CD4-positive, alpha-beta T cell treated with Interleukin-6 for 4 hours (primary cell): ENCODE measurements around the gene NBEAL2.
A peak's percentile ranks its signal among the peaks of the same experiment; 100 is the strongest.
"Not testable (repeated sequence)": the region's sequence is repeated elsewhere in the genome, so short reads cannot be mapped to it uniquely, and the experiment has no call there.

Experiments used
- DNase-seq: peaks from one replicate; pipeline ENCODE4 v3.0.0-alpha.2; 2020; ENCODE audit warnings: mixed read lengths

The NBEAL2 gene

DNA sequence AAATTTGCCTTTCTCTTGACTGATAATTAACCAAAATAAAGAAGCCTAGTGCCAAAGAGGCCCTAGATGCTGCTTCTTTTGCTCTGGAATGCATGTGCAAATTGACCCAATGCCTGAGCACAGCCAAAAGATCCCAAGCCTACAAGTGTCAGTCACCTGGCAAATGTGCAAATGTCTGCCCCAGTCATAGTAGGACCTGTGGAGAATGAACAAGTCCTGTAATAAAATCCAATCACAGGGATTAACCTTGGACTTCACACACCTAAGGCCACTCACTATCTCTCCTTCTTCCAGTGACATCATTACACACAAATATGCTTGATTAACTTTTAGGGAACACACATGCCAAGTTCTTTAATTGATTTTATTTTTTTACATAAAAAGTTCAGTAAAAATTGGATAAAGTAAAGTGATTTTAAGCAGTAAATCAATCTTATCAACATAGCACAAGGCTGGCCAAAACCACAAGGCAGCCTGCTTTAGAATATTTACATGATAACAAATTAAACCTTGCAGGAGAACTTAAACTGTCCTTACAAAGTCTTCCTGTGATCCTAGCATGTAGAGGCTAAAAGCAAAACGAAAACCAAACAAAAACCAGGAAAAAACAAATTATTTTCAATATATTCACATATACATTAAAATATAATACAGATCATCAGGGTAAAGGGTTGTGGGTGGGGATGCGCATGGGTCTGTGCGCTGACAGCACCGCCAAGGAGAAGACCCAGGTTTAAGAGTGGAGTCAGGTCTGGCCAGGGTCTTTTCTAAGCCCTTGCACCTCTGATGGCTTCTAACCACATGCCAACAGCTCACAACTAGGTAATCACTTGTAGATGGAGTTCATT, 36.8 kb downstream of the NBEAL2 start:
- no peak for DNase-seq

DNA sequence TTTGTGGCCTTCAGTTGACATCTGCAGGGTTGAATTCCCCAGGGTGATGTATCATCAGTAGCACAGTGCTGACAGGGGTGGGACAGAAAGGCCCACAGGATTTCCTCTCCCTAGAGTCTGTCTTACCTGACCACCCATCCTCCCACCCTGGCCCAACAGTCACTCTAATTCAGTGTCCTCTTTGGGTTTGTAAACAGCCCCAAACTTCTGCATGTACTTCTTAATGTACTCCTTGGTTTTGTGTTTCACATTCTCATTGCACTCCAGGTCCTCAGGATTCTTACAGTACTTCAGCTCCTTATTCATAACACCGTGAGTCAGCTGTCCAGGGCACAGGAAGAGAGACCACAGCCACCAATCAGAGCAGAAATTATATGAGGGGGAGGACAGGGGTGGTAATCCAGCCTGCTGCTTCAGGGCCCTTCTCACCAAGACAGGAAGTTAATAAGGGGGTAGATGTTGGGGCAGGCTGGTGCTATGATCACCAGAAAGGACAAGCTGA, 37.5 kb downstream of the NBEAL2 start:
- DNase-seq: peak; percentile 40

DNA sequence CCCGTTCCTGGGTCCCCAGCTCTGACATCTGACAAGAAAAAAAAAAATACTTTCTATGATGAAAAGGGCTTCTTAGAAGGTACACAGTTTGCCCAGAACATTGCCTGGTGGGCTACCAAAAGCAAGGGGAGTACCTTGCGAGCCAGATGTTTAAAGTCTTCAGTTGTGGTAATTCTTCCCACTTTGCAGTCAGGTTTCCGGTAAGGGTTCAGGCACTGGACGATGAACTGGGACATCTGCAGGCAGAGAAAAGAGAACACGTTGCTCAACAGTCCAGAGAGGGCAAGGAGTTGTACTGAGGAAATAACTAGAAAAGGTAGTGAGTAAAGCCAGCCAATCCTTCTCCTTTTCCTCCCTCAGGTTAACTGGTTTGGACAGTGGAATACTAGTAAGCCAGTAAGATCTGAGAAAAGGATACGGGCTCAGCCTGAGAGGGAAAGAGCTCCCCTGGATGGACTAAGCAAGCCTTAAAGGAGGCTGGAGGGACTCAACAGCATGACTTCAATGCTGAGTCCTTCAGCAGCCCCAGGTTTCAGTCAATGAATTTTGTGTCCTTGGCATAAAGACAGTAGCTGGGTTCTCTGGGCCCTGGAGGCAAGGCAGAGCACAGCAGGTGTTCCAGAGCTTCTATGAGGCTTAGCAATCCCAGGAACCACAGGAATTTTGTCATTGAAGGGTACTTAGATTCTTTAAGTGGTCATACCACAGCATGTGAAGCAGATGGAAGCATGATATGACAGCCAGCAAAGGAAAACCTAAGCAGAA, 38.2 kb downstream of the NBEAL2 start:
- no peak for DNase-seq

DNA sequence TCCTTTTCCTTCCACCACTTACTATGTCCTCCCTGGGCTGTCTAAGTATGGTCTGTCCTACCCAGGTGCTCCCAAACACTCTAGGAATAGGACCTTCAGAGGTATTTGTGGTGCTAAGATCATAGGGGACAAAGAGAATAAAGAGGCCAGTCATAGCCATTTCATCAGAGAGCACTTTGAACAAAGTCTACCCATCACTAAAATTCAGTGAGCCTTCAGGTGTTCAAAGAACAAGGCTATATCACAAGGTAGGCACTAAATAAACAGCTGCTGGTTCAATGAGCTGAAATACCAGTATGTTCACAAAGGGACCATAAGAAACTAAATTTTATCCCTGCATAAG, 38.8 kb downstream of the NBEAL2 start:
- no peak for DNase-seq

GRCh38 chr3:47019201-47019600, 39.7 kb downstream of the NBEAL2 start:
- DNase-seq: no peak

- no peak for DNase-seq
Measured at GRCh38 chr3:47020311-47020710, 40.8 kb downstream of the NBEAL2 start.

DNA sequence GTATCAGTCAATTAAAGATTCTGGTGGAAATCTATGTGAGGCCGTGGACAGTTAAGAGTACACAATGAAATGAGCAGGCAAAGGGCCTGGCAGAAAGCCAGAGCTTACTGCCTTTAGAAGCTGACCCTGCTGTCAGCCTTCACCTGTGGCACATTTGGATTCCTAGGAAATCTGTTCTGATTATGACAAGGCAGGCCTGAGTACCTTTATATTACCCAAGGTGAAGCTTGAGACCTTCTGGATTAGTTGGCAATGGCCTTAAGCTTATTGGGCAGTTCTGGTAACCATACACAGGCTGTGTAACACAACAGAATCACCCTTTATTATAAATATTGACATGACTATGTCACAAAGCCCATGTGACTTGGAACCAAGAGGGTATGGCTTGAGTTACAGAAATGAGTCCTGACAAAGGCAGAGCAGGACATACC, 43.2 kb downstream of the NBEAL2 start:
- no peak for DNase-seq

DNA sequence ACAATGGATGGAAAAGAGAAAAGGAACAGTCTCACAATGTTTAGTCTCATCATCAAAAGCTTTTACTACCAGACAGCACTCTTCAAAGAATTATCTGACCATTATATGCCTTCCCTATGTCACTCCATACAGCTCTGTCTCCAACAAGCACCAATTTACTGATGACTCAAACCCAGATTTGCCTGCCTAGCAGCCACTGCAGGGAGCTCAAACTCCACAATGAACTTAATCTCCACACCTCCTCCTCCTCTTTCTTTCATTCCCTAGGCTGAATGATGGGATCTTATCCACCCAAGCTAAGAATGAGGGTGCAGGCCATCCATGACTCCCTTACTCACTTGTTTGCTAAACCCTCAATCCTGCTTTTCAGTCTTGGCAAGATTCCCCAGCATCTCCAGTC, 45.5 kb downstream of the NBEAL2 start:
- no peak for DNase-seq

- not testable (repeated sequence) for DNase-seq
Measured at GRCh38 chr3:47026432-47026831, 47.0 kb downstream of the NBEAL2 start.

DNA sequence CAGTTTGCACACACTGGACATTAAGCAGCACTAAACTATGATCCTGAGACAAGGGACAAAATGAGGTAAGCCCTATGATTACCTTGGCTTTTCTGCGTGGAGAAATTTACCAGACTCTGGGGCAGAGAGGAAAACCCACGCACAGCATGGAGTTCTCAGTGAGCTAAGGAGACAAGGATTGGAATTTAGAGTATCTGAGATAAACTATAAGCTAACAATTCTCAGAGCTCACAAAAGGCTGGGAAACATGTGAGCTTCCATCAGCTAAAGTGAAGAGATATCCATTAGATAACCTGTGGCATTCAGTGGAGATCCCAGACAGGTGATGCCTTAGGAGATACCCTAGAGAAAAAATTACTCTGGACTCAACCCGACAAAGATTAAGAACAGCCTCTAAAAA, 48.7 kb downstream of the NBEAL2 start:
- DNase-seq: no peak

DNA sequence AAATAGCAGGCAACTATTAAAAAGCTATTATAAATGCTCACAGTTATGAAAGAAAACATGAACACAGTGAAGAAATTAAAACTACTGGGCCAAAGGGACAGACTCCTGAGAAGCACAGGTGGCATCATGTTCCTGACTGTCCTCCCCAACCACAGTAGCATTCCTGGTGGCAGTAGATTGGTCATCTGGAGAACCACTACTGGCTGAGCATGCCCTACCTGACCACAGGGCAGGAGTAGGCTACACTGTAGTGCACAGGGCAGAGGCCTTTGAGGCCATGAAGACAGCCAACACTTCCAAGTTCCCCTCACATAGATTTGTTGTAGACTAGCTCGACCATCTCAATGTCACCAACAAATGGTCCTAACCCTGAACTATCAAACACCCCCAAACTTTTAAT, 49.2 kb downstream of the NBEAL2 start:
- no peak for DNase-seq

GRCh38 chr3:47031041-47031440, 51.6 kb downstream of the NBEAL2 start:
- DNase-seq: not testable (repeated sequence)

- no peak for DNase-seq
Measured at GRCh38 chr3:47034868-47035489, 55.5 kb downstream of the NBEAL2 start.

- no peak for DNase-seq
Measured at GRCh38 chr3:47035645-47036044, 56.2 kb downstream of the NBEAL2 start.

- no peak for DNase-seq
Measured at GRCh38 chr3:47036145-47036544, 56.7 kb downstream of the NBEAL2 start.

DNA sequence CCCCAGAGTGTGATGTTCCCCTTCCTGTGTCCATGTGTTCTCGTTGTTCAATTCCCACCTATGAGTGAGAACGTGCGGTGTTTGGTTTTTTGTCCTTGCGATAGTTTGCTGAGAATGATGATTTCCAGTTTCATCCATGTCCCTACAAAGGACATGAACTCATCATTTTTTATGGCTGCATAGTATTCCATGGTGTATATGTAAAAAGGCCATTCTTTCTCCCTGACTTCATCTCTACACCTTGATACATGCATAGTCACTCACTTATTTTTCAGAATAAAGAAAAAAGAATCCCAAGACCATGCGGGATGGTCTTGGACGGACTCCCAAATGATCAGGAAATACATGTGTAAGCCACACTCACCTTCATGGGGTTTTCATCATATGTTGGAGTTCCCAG, 57.8 kb downstream of the NBEAL2 start:
- not testable (repeated sequence) for DNase-seq

- DNase-seq: no peak
Measured at GRCh38 chr3:47041114-47041513, 61.6 kb downstream of the NBEAL2 start.

- DNase-seq: no peak
Measured at GRCh38 chr3:47042231-47042791, 62.8 kb downstream of the NBEAL2 start.

- DNase-seq: no peak
Measured at GRCh38 chr3:47047069-47047468, 67.6 kb downstream of the NBEAL2 start.

GRCh38 chr3:47047673-47048072, 68.2 kb downstream of the NBEAL2 start:
- DNase-seq: no peak

DNA sequence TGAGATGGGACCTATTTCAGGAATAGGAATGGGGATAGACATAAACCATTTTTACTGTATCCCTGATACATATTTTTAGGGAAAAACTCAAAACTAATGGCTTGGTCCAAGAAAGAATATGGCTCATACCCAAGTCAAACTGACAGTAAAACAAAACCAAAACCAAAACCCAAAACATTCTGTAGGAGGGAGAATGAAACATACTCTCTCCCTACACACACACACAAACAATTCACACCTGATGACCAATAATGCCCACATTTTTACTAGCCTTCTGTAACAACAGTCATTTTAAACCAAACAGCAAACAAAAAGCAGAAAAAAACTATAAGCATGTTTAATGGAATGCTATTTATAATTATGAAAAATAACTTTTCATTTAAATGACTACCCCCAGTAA, 74.9 kb downstream of the NBEAL2 start:
- DNase-seq: no peak

DNA sequence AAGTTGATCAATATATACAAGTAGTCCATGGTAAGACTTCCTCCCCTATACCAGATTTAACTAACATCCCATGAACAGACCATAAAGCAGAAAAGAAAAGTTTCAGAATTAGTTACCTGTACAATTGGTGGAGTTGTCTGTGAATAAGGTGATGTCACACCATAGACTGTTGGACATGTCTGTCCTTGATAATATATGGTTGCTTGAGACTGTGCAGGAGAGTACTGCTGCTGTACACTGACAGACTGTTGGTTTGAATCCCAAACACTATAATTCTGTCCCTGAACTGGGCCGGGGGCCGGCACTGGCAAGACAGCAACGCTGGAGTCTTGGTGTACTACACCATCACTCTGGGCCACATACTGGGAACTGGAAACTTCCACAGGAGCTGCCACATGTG, 77.2 kb downstream of the NBEAL2 start:
- no peak for DNase-seq

DNA sequence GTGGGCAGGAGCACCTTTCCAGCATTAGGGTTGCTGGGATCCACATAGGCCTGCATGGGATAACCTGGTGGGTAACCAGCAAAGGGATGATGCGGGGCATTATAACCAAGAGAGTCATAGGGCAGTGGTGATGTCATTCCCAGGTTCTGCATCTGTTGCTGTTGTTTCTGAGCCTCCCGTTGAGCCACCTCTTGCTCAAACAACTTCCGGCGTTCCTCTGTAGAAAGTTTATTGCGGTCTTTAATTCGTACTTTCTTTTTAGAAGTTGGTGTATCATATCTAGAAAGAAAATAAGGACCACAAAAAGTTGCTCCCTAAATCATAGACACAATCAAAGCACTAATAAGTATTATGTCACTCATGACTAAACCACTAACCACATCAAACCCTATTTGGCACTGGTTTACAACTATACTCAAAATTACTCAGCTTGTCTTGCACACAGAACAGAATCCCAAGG, 77.8 kb downstream of the NBEAL2 start:
- DNase-seq: peak; percentile 68
